NB4 (cell line): Measurements from ENCODE around the gene WRNIP1.

Experiments used
- CTCF ChIP-seq: IDR thresholded peaks from one replicate; pipeline ENCODE4 v1.5.1; 2012; ENCODE audit warnings: low read depth, low read length
- POLR2A ChIP-seq: IDR thresholded peaks from 2 replicates; pipeline ENCODE4 v1.6.1; 2011; ENCODE audit warnings: mild to moderate bottlenecking; ENCODE audit not compliant: insufficient read length; ENCODE audit errors: extremely low read depth
- TF ChIP-seq, protein P1 (sequence below): IDR thresholded peaks from 2 replicates; pipeline ENCODE4 v1.6.1; 2011; ENCODE audit warnings: low read depth, low read length

GRCh38 chr6:2746557-2747061 lies 18.6 kb upstream of the WRNIP1 start:
- TF ChIP-seq POLR2A (no peak), CTCF (no peak)
- TF ChIP-seq, protein P1, sequence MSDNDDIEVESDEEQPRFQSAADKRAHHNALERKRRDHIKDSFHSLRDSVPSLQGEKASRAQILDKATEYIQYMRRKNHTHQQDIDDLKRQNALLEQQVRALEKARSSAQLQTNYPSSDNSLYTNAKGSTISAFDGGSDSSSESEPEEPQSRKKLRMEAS = no peak
